Stimulated activated CD4-positive, alpha-beta T cell treated with anti-CD3 and anti-CD28 coated beads, TNF-alpha, amount 100 ng/mL, for 4 hours (primary cell): ENCODE measurements around the gene COL4A2.
"Not testable (repeated sequence)": the region's sequence is repeated elsewhere in the genome, so short reads cannot be mapped to it uniquely, and the experiment has no call there.

ENCODE experiments used
- DNase-seq, 3 experiments: peaks; one replicate each; pipeline ENCODE4 v3.0.0-alpha.2; 2020; ENCODE audit warnings: low read depth in 3 of 3

COL4A2 gene

GRCh38 chr13:110496281-110496680 lies 189.2 kb downstream of the COL4A2 start:
- no peak for DNase-seq

GRCh38 chr13:110497003-110497402 lies 189.9 kb downstream of the COL4A2 start:
- DNase-seq, result no peak

GRCh38 chr13:110497896-110498295 lies 190.8 kb downstream of the COL4A2 start:
- not testable (repeated sequence) for DNase-seq

- no peak for DNase-seq
These were observed 191.2 kb downstream of the COL4A2 start for GRCh38 chr13:110498327-110498726.

- DNase-seq, result no peak
These were observed 191.7 kb downstream of the COL4A2 start for GRCh38 chr13:110498765-110499164.

GRCh38 chr13:110499621-110500281 lies 192.7 kb downstream of the COL4A2 start:
- DNase-seq, result no peak

- DNase-seq, result no peak
These were observed 193.3 kb downstream of the COL4A2 start for GRCh38 chr13:110500341-110500740.

GRCh38 chr13:110501188-110501587 lies 194.1 kb downstream of the COL4A2 start:
- no peak for DNase-seq

- DNase-seq, result no peak
These were observed 196.2 kb downstream of the COL4A2 start for GRCh38 chr13:110503037-110503901.

GRCh38 chr13:110503979-110504499 lies 197.0 kb downstream of the COL4A2 start:
- DNase-seq, result no peak

GRCh38 chr13:110505594-110505993 lies 198.5 kb downstream of the COL4A2 start:
- no peak for DNase-seq

- no peak for DNase-seq
These were observed 199.3 kb downstream of the COL4A2 start for GRCh38 chr13:110506396-110506795.

- no peak for DNase-seq
These were observed 199.9 kb downstream of the COL4A2 start for GRCh38 chr13:110506859-110507566.

GRCh38 chr13:110507678-110508381 lies 200.7 kb downstream of the COL4A2 start:
- DNase-seq, result no peak

GRCh38 chr13:110509478-110509926 lies 202.4 kb downstream of the COL4A2 start:
- no peak for DNase-seq

GRCh38 chr13:110509971-110510786 lies 203.1 kb downstream of the COL4A2 start:
- no peak for DNase-seq

GRCh38 chr13:110511509-110512181 lies 204.6 kb downstream of the COL4A2 start:
- DNase-seq, result no peak

GRCh38 chr13:110512198-110512740 lies 205.2 kb downstream of the COL4A2 start:
- no peak for DNase-seq

- DNase-seq, result no peak
These were observed 209.4 kb downstream of the COL4A2 start for GRCh38 chr13:110516500-110516899.
